ENCODE results near the gene COL4A1. TPM values are rescaled to one million over a fixed set of nuclear protein-coding genes. Genes with fewer than 3 reads are reported as not detected.

Gene COL4A1
- total and polyA plus RNA-seq, 12 donors, result 83.3 to 342 (median 147) TPM

DNA sequence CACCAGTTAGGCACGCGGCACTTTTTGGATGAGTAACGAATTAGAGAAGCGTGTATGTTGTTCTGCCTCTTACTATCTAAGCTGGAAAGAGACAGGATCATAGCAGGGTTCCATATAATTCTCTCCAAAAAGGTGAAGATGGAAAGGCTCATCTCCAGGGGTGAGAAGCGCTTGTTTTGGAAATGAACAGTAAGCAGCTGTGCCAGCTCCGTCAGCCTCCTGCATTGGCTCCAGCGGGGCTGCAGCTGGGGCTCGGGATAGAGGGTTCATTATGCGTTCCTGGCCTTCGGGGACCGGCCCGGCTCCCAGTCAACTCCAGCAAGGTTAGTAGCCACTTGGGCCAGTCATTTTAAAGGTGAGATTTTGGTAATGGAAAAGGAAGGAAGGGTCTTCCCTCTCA is 155.5 kb downstream of the COL4A1 start:
- Histone ChIP-seq H3K27ac (no peak overlapping the region), H3K4me3 (no peak overlapping the region), H3K36me3 (peaks cover 7 to 100% (median 61%) of the 10 kb centered on the region in 9 donors), H3K4me1 (no peaks in the 10 kb centered on the region), H3K27me3 (no peaks in the 10 kb centered on the region), H3K9me3 (no peaks in the 10 kb centered on the region)
- TF ChIP-seq CTCF (IDR thresholded peaks at IDR 0.05), result no peak
- intact Hi-C loops (cut with DNase I), result no loop called here
- DNase-seq, result no peak
- 86 to 89% methylated on average over 12 of the region's 12 CpGs for WGBS, 2 donors
- no peak for ATAC-seq

DNA sequence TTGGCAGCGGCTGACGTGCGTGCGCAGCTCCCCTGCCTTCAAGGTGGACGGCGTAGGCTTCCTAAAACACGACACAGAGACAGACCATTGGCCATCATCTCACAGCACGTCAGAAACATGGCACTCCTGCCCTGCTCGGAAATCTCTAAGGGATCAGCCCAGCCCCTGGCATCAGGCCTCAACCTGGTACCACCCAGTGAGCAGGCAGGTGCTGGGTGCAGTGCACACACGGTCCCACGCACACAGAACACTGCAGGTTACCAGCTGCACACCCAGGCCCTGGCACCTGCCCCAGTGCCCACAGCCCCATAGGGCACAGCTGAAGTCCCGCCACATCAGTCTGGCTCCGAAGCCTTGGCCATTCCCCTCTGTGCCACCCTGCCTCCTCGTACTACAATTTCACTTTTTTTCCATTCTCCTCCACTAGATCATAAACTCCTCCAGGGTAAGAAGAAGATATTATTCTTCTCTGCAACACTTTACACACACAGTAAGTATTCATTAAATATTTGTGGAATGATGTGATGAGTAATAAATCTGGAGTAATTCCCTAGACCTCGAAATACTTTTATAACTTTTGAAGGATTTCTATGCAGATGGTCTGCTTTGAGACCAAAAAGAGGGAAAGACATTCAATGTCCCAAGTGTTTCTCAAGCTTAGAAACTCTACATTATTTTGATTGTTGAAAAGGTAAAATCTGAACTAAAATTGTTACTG is 156.4 kb downstream of the COL4A1 start:
- no peak overlapping the region for H3K27ac ChIP-seq
- H3K36me3 ChIP-seq, result peaks cover 7 to 100% (median 52%) of the 10 kb centered on the region in 9 donors
- DNase-seq, result no peak
- WGBS, 2 donors, result 91 to 93% methylated on average over 15 of the region's 15 CpGs
- no peak overlapping the region for H3K4me3 ChIP-seq
- no peak for TF ChIP-seq CTCF (IDR thresholded peaks at IDR 0.05)
- no peaks in the 10 kb centered on the region for H3K4me1 ChIP-seq
- intact Hi-C loops (cut with DNase I), result no loop called here
- peak in 3 of 8 donors; percentile 7 to 47 (median 8) for ATAC-seq
- no peaks in the 10 kb centered on the region for H3K27me3 ChIP-seq
- H3K9me3 ChIP-seq, result no peaks in the 10 kb centered on the region

- TF ChIP-seq CTCF (IDR thresholded peaks at IDR 0.05), result no peak
- Histone ChIP-seq H3K27ac (no peak overlapping the region), H3K4me1 (no peaks in the 10 kb centered on the region), H3K27me3 (no peaks in the 10 kb centered on the region), H3K36me3 (peaks cover 6 to 93% (median 41%) of the 10 kb centered on the region in 9 donors), H3K9me3 (no peaks in the 10 kb centered on the region), H3K4me3 (no peak overlapping the region)
- ATAC-seq (no peak), DNase-seq (no peak)
- intact Hi-C loops (cut with DNase I), result no loop called here
- 88% methylated on average over 7 of the region's 7 CpGs for WGBS, 2 donors
Observed at GRCh38 chr13:110149036-110149435, 157.9 kb downstream of the COL4A1 start.

DNA sequence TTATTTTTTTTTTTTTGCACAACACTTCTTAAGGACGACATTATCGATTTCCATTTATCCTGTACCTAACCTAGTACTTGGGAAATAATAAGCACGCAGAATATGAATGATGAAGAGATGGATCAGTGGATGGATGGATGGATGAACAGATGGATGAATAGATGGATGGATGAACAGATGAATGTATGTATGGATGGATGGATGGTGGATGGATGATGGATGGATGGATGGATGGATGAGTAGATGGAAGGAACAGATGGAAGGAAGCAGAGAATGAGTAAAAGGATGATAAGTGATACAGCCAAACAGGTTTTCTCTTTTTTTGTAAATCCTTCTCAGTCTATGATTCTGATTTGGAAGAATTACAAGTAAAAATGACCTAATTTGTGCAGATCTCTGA is 166.9 kb downstream of the COL4A1 start:
- ATAC-seq (no peak), DNase-seq (no peak)
- Histone ChIP-seq H3K9me3 (peaks cover 0 to 12% (median 8%) of the 10 kb centered on the region in 11 donors), H3K36me3 (peaks cover 0 to 11% (median 0%) of the 10 kb centered on the region in 9 donors), H3K27me3 (no peaks in the 10 kb centered on the region), H3K4me1 (peaks cover 2 to 34% (median 17%) of the 10 kb centered on the region in 9 donors), H3K27ac (no peak overlapping the region), H3K4me3 (no peak overlapping the region)
- WGBS, 2 donors, result 93% methylated on average over 3 of the region's 3 CpGs
- TF ChIP-seq CTCF (IDR thresholded peaks at IDR 0.05), result no peak
- intact Hi-C loops (cut with DNase I), result no loop called here
